ENCODE measurements around the gene ISCA1.
"Not testable (repeated sequence)": the region's sequence is repeated elsewhere in the genome, so short reads cannot be mapped to it uniquely, and the experiment has no call there.

Gene ISCA1

GRCh38 chr9:86282077-86282978, at the start of gene ISCA1:
Gene ISCA1 (minus strand): TSS chr9:86282538. CDS start chr9:86282458, 80 bp downstream.
- peak; percentile 94 for DNase-seq

- no peak for DNase-seq
Observed at GRCh38 chr9:86330186-86330585, 47.8 kb upstream of the ISCA1 start.

- DNase-seq, result no peak
Observed at GRCh38 chr9:86329649-86330048, 47.3 kb upstream of the ISCA1 start.

GRCh38 chr9:86328156-86328555, 45.8 kb upstream of the ISCA1 start:
- DNase-seq, result no peak

- no peak for DNase-seq
Observed at GRCh38 chr9:86326536-86326935, 44.2 kb upstream of the ISCA1 start.

- no peak for DNase-seq
Observed at GRCh38 chr9:86324901-86325300, 42.6 kb upstream of the ISCA1 start.

- DNase-seq, result no peak
Observed at GRCh38 chr9:86324308-86324707, 42.0 kb upstream of the ISCA1 start.

- no peak for DNase-seq
Observed at GRCh38 chr9:86322973-86323644, 40.8 kb upstream of the ISCA1 start.

GRCh38 chr9:86321373-86321772, 39.0 kb upstream of the ISCA1 start:
- DNase-seq, result no peak

- DNase-seq, result no peak
Observed at GRCh38 chr9:86318187-86318586, 35.8 kb upstream of the ISCA1 start.

- no peak for DNase-seq
Observed at GRCh38 chr9:86315078-86315477, 32.7 kb upstream of the ISCA1 start.

GRCh38 chr9:86312959-86313358, 30.6 kb upstream of the ISCA1 start:
- not testable (repeated sequence) for DNase-seq

GRCh38 chr9:86308687-86309086, 26.3 kb upstream of the ISCA1 start:
- no peak for DNase-seq

- DNase-seq, result no peak
Observed at GRCh38 chr9:86304236-86304730, 21.9 kb upstream of the ISCA1 start.

GRCh38 chr9:86303316-86303975, 21.1 kb upstream of the ISCA1 start:
- no peak for DNase-seq

- DNase-seq, result no peak
Observed at GRCh38 chr9:86301686-86302085, 19.3 kb upstream of the ISCA1 start.

- no peak for DNase-seq
Observed at GRCh38 chr9:86300701-86301100, 18.4 kb upstream of the ISCA1 start.

GRCh38 chr9:86298873-86299272, 16.5 kb upstream of the ISCA1 start:
- DNase-seq, result no peak

- DNase-seq, result not testable (repeated sequence)
Observed at GRCh38 chr9:86290341-86290740, 8.0 kb upstream of the ISCA1 start.

GRCh38 chr9:86288499-86289198, 6.3 kb upstream of the ISCA1 start:
- no peak for DNase-seq

GRCh38 chr9:86287013-86287412, 4.7 kb upstream of the ISCA1 start:
- no peak for DNase-seq

- DNase-seq, result no peak
Observed at GRCh38 chr9:86286278-86286677, 3.9 kb upstream of the ISCA1 start.

GRCh38 chr9:86285261-86285660, 2.9 kb upstream of the ISCA1 start:
- DNase-seq, result no peak
